ENCODE results near the gene VWA3B. TPM values are rescaled to one million over a fixed set of nuclear protein-coding genes. Genes with fewer than 3 reads are reported as not detected.
"Not testable (repeated sequence)": the region's sequence is repeated elsewhere in the genome, so short reads cannot be mapped to it uniquely, and the experiment has no call there.

The VWA3B gene
- total RNA-seq, 3 donors from 2014 or later, result 1.2 to 2.8 (median 2.7) TPM

- peaks cover 15% of the 10 kb centered on the region for H3K9me3 ChIP-seq
- no peaks in the 10 kb centered on the region for H3K36me3 ChIP-seq (ENCODE audit: low read depth)
- DNase-seq (no peak), ATAC-seq (no peak)
- intact Hi-C loops (cut with DNase I, micrococcal nuclease), result no loop called here
- no peaks in the 10 kb centered on the region for H3K4me1 ChIP-seq (ENCODE audit: low read depth)
- H3K4me3 ChIP-seq, result no peak overlapping the region
- no peak for TF ChIP-seq CTCF (IDR thresholded peaks at IDR 0.05)
These were observed 230.2 kb downstream of the VWA3B start for GRCh38 chr2:98317214-98317613.

- DNase-seq; intact Hi-C loops (cut with DNase I, micrococcal nuclease); ATAC-seq; H3K36me3 ChIP-seq (ENCODE audit: low read depth); H3K4me1 ChIP-seq (ENCODE audit: low read depth); H3K4me3 ChIP-seq: not testable (repeated sequence)
- H3K9me3 ChIP-seq, result peaks cover 15% of the 10 kb centered on the region
These were observed 233.2 kb downstream of the VWA3B start for GRCh38 chr2:98320171-98320570.

- H3K36me3 ChIP-seq (ENCODE audit: low read depth), result no peaks in the 10 kb centered on the region
- DNase-seq (no peak), ATAC-seq (no peak)
- no peak for TF ChIP-seq CTCF (IDR thresholded peaks at IDR 0.05)
- peaks cover 15% of the 10 kb centered on the region for H3K9me3 ChIP-seq
- intact Hi-C loops (cut with DNase I, micrococcal nuclease), result no loop called here
- no peaks in the 10 kb centered on the region for H3K4me1 ChIP-seq (ENCODE audit: low read depth)
- no peak overlapping the region for H3K4me3 ChIP-seq
These were observed 237.2 kb downstream of the VWA3B start for GRCh38 chr2:98324181-98324580.

- TF ChIP-seq CTCF (IDR thresholded peaks at IDR 0.05), result no peak
- ATAC-seq, result no peak
- no peaks in the 10 kb centered on the region for H3K36me3 ChIP-seq (ENCODE audit: low read depth)
- no peaks in the 10 kb centered on the region for H3K9me3 ChIP-seq
- DNase-seq, result no peak
- intact Hi-C loops (cut with DNase I, micrococcal nuclease), result no loop called here
- no peak overlapping the region for H3K4me3 ChIP-seq
- no peaks in the 10 kb centered on the region for H3K4me1 ChIP-seq (ENCODE audit: low read depth)
These were observed 240.8 kb downstream of the VWA3B start for GRCh38 chr2:98327776-98328175.

- TF ChIP-seq CTCF (IDR thresholded peaks at IDR 0.05), result no peak
- H3K4me3 ChIP-seq, result no peak overlapping the region
- no peaks in the 10 kb centered on the region for H3K4me1 ChIP-seq (ENCODE audit: low read depth)
- H3K36me3 ChIP-seq (ENCODE audit: low read depth), result no peaks in the 10 kb centered on the region
- DNase-seq, result no peak
- ATAC-seq, result no peak
- intact Hi-C loops (cut with DNase I, micrococcal nuclease), result no loop called here
- H3K9me3 ChIP-seq, result no peaks in the 10 kb centered on the region
These were observed 242.6 kb downstream of the VWA3B start for GRCh38 chr2:98329549-98329948.

- intact Hi-C loops (cut with DNase I, micrococcal nuclease), result no loop called here
These were observed 246.0 kb downstream of the VWA3B start for GRCh38 chr2:98332989-98333388.

More at GRCh38 chr2:98332989-98333388, 246.0 kb downstream of the VWA3B start:
- ATAC-seq, result no peak
- Histone ChIP-seq H3K9me3 (no peaks in the 10 kb centered on the region), H3K36me3 (ENCODE audit: low read depth) (no peaks in the 10 kb centered on the region), H3K4me1 (ENCODE audit: low read depth) (no peaks in the 10 kb centered on the region), H3K4me3 (no peak overlapping the region)
- no peak for TF ChIP-seq CTCF (IDR thresholded peaks at IDR 0.05)
- no peak for DNase-seq
